LoVo (cell line): ENCODE results near the gene MOCS2.
"Not testable (repeated sequence)": the region's sequence is repeated elsewhere in the genome, so short reads cannot be mapped to it uniquely, and the experiment has no call there.

ENCODE experiments used
- DNase-seq: peaks from one replicate; pipeline ENCODE4 v3.0.0-alpha.2; 2016; ENCODE audit warnings: low spot score

MOCS2 gene

GRCh38 chr5:53109443-53110127, at the start of gene MOCS2:
MOCS2 (minus strand) TSS chr5:53109757; CDS start chr5:53107174, 2,583 bp downstream.
- DNase-seq, result peak; percentile 97

- peak; percentile 18 for DNase-seq
Observed at GRCh38 chr5:53151713-53152458, 42.3 kb upstream of the MOCS2 start.

GRCh38 chr5:53133020-53133419, 23.5 kb upstream of the MOCS2 start:
- no peak for DNase-seq

- no peak for DNase-seq
Observed at GRCh38 chr5:53130266-53130665, 20.7 kb upstream of the MOCS2 start.

GRCh38 chr5:53128481-53128880, 18.9 kb upstream of the MOCS2 start:
- DNase-seq, result no peak

GRCh38 chr5:53127107-53127506, 17.6 kb upstream of the MOCS2 start:
- no peak for DNase-seq

- DNase-seq, result no peak
Observed at GRCh38 chr5:53126521-53126920, 17.0 kb upstream of the MOCS2 start.

- DNase-seq, result peak; percentile 8
Observed at GRCh38 chr5:53123702-53124101, 14.1 kb upstream of the MOCS2 start.

GRCh38 chr5:53120165-53120564, 10.6 kb upstream of the MOCS2 start:
- DNase-seq, result no peak

GRCh38 chr5:53118879-53119278, 9.3 kb upstream of the MOCS2 start:
- no peak for DNase-seq

GRCh38 chr5:53116597-53116996, 7.0 kb upstream of the MOCS2 start:
- no peak for DNase-seq

GRCh38 chr5:53114988-53115387, 5.4 kb upstream of the MOCS2 start:
- DNase-seq, result no peak

- DNase-seq, result no peak
Observed at GRCh38 chr5:53113947-53114346, 4.4 kb upstream of the MOCS2 start.

- no peak for DNase-seq
Observed at GRCh38 chr5:53112909-53113308, 3.4 kb upstream of the MOCS2 start.

- not testable (repeated sequence) for DNase-seq
Observed at GRCh38 chr5:53112307-53112706, 2.8 kb upstream of the MOCS2 start.

- no peak for DNase-seq
Observed at GRCh38 chr5:53111139-53111538, 1.6 kb upstream of the MOCS2 start.

- no peak for DNase-seq
Observed at GRCh38 chr5:53110156-53110555, 599 bp upstream of the MOCS2 start.

- no peak for DNase-seq
Observed at GRCh38 chr5:53109056-53109442, 508 bp downstream of the MOCS2 start.

GRCh38 chr5:53105611-53106300, 3.8 kb downstream of the MOCS2 start:
- DNase-seq, result no peak

GRCh38 chr5:53100606-53101005, 9.0 kb downstream of the MOCS2 start:
- DNase-seq, result no peak

- DNase-seq, result no peak
Observed at GRCh38 chr5:53099546-53099945, 10.0 kb downstream of the MOCS2 start.

- peak; percentile 69 for DNase-seq
Observed at GRCh38 chr5:53095931-53096525, 13.5 kb downstream of the MOCS2 start.

GRCh38 chr5:53095217-53095616, 14.3 kb downstream of the MOCS2 start:
- no peak for DNase-seq
